Ishikawa (cell line): ENCODE data around the gene KIRREL3.

ENCODE experiments used
- CEBPB ChIP-seq: IDR thresholded peaks from 2 replicates; pipeline ENCODE4 v1.6.1; 2012
- CREB1 ChIP-seq: IDR thresholded peaks from 2 replicates; pipeline ENCODE4 v1.6.1; 2012; ENCODE audit warnings: low read depth
- EGR1 ChIP-seq: IDR thresholded peaks from 2 replicates; pipeline ENCODE4 v1.6.1; 2012
- EP300 ChIP-seq: IDR thresholded peaks from 2 replicates; pipeline ENCODE4 v1.6.1; 2012; ENCODE audit warnings: borderline replicate concordance
- FOXM1 ChIP-seq: IDR thresholded peaks from 2 replicates; pipeline ENCODE4 v1.6.1; 2012; ENCODE audit warnings: low read depth, borderline replicate concordance
- NFIC ChIP-seq: IDR thresholded peaks from 2 replicates; pipeline ENCODE4 v1.6.1; 2012
- RAD21 ChIP-seq: IDR thresholded peaks from 2 replicates; pipeline ENCODE4 v1.6.1; 2012; ENCODE audit warnings: low read depth
- REST ChIP-seq: IDR thresholded peaks from 2 replicates; pipeline ENCODE4 v1.6.1; 2012; ENCODE audit warnings: low read depth, mild to moderate bottlenecking
- TAF1 ChIP-seq: IDR thresholded peaks from 2 replicates; pipeline ENCODE4 v1.6.1; 2012; ENCODE audit warnings: low read depth, mild to moderate bottlenecking
- TEAD4 ChIP-seq: IDR thresholded peaks from 2 replicates; pipeline ENCODE4 v1.6.1; 2012
- USF1 ChIP-seq: IDR thresholded peaks from 2 replicates; pipeline ENCODE4 v1.6.1; 2012
- YY1 ChIP-seq: IDR thresholded peaks from 2 replicates; pipeline ENCODE4 v1.6.1; 2012; ENCODE audit warnings: low read depth
- ZBTB7A ChIP-seq: IDR thresholded peaks from 2 replicates; pipeline ENCODE4 v1.6.1; 2012; ENCODE audit warnings: low read depth
- TF ChIP-seq, protein P1 (sequence below): IDR thresholded peaks from 2 replicates; pipeline ENCODE4 v1.6.1; 2012

GRCh38 chr11:126603486-126603885 lies 397.1 kb downstream of the KIRREL3 start:
- TF ChIP-seq EGR1 (no peak), TAF1 (no peak), YY1 (no peak), EP300 (no peak), REST (no peak), USF1 (no peak), TEAD4 (no peak), FOXM1 (no peak), CEBPB (no peak), CREB1 (no peak), RAD21 (no peak), ZBTB7A (no peak), NFIC (no peak)
- TF ChIP-seq, protein P1, sequence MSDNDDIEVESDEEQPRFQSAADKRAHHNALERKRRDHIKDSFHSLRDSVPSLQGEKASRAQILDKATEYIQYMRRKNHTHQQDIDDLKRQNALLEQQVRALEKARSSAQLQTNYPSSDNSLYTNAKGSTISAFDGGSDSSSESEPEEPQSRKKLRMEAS = no peak
